BE2C (cell line): Measurements from ENCODE around the gene ENAH.

Experiments
- DNase-seq: peaks from one replicate; pipeline ENCODE4 v3.0.0-alpha.2; 2020
- H3K27me3 ChIP-seq: fragments of 250-450 bp; sonication (Bioruptor Pico); 2 replicates; pipeline ENCODE4 v1.5.1; 2020; ENCODE audit warnings: mild to moderate bottlenecking
- H3K36me3 ChIP-seq: fragments of 250-450 bp; sonication (Bioruptor Pico); 2 replicates; pipeline ENCODE4 v1.5.1; 2020; ENCODE audit warnings: mild to moderate bottlenecking
- H3K4me1 ChIP-seq: fragments of 250-450 bp; sonication (Bioruptor Pico); 2 replicates; pipeline ENCODE4 v1.5.1; 2020
- H3K4me3 ChIP-seq: 2 replicates; pipeline ENCODE4 v1.5.1; 2011; ENCODE audit warnings: low read depth, low read length
- H3K9me3 ChIP-seq: fragments of 250-450 bp; sonication (Bioruptor Pico); 2 replicates; pipeline ENCODE4 v1.5.1; 2020
- TF ChIP-seq, protein P1 (sequence below): IDR thresholded peaks from 2 replicates; pipeline ENCODE4 v1.5.1; 2012; ENCODE audit warnings: mild to moderate bottlenecking, low read depth, low read length

ENAH gene

DNA sequence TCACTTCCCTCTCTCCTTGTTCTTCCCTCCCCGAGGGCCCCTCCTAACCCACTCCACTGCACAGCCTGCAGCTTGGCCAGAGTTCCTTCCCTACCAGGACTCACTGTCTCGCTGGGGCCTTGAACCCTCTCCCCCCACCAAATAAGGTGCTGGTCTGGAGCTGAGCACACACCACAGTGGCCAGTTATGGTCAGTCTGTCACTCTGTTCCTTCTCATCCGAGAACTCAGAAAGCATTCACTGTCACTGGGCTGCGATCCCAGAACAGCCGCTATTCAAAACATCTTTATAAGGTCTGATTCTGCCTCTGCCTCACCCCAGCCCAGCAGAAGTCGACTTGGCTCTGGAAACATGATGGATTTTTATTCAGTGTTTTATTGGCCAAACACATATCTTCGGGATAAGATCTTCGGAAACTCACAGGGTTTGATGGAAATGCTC lies 205.3 kb downstream of the ENAH start:
- TF ChIP-seq, protein P1, sequence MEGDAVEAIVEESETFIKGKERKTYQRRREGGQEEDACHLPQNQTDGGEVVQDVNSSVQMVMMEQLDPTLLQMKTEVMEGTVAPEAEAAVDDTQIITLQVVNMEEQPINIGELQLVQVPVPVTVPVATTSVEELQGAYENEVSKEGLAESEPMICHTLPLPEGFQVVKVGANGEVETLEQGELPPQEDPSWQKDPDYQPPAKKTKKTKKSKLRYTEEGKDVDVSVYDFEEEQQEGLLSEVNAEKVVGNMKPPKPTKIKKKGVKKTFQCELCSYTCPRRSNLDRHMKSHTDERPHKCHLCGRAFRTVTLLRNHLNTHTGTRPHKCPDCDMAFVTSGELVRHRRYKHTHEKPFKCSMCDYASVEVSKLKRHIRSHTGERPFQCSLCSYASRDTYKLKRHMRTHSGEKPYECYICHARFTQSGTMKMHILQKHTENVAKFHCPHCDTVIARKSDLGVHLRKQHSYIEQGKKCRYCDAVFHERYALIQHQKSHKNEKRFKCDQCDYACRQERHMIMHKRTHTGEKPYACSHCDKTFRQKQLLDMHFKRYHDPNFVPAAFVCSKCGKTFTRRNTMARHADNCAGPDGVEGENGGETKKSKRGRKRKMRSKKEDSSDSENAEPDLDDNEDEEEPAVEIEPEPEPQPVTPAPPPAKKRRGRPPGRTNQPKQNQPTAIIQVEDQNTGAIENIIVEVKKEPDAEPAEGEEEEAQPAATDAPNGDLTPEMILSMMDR, result no peak
- Histone ChIP-seq H3K36me3 (no peaks in the 10 kb centered on the region), H3K4me3 (no peak overlapping the region), H3K9me3 (no peaks in the 10 kb centered on the region), H3K27me3 (no peaks in the 10 kb centered on the region), H3K4me1 (no peaks in the 10 kb centered on the region)
- no peak for DNase-seq

- Histone ChIP-seq H3K36me3 (no peaks in the 10 kb centered on the region), H3K9me3 (no peaks in the 10 kb centered on the region), H3K27me3 (no peaks in the 10 kb centered on the region), H3K4me3 (no peak overlapping the region), H3K4me1 (no peaks in the 10 kb centered on the region)
- TF ChIP-seq, protein P1, result no peak
- DNase-seq, result no peak
Observed at GRCh38 chr1:225446981-225447615, 205.8 kb downstream of the ENAH start.

DNA sequence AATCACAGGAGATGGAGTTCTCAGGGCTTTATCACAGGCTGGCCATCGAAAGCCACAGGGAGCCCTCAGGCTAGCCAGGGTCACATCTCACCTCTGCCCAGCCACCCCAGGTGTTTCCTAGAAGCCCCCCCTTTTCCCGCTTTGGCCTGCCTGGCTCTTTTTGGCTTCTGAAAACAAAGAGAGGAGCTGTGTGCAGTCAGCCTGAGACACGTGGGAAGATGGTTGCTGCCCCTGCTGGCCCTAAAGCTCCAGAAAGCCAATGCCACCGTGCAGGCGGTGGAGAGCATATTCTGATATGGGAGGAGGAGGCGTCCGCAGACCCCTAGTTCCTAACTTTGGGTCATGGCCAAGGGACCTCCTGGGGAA lies 206.3 kb downstream of the ENAH start:
- no peaks in the 10 kb centered on the region for H3K27me3 ChIP-seq
- H3K4me1 ChIP-seq, result no peaks in the 10 kb centered on the region
- H3K9me3 ChIP-seq, result no peaks in the 10 kb centered on the region
- TF ChIP-seq, protein P1, result no peak
- no peaks in the 10 kb centered on the region for H3K36me3 ChIP-seq
- H3K4me3 ChIP-seq, result no peak overlapping the region
- DNase-seq, result no peak

DNA sequence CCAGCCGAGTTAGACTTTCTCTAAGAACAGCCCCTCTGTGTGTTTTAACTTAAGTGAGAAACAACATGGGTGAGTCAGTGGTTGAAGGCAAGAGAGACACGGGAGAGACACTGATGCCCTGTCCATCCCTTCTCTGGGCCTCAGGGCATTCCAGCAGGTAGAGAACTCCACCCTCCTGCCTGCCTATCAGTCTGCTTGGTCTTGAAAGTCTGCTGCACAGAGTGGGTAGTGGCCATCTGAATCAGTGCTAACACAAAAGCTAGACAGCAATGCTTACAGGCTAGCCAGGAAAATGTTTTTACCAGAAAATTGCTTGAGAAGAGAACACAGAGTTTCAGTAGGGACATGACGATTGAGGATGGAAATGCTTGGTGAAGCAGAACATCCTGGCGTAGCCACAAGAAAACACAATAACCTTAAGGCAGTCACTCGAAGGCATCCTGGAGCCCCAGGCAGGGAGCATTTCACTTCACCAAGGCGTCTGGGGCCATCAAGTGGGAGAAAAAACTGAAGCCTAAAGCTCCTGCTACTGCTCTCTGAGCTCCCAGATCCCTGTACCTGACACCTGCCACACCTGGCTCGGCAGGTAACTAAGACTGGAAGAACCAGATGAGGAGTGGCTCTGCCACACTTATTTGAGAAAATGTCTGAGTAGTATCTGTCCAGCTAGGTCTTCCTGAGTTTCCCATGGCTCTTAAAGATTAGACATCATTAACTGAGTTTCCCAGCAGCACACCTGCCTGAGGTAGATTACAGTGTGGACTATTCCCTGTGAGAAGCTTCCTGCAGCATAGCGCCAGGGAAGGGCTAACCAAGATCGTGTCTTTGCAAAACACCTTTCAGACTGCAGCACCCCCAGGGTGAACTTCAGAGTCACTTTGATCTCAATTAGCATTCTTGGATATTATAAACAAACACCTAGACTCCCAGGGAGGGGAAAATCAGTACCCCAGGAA lies 207.0 kb downstream of the ENAH start:
- H3K4me1 ChIP-seq, result no peaks in the 10 kb centered on the region
- TF ChIP-seq, protein P1, result no peak
- H3K4me3 ChIP-seq, result no peak overlapping the region
- no peak for DNase-seq
- H3K36me3 ChIP-seq, result no peaks in the 10 kb centered on the region
- no peaks in the 10 kb centered on the region for H3K9me3 ChIP-seq
- no peaks in the 10 kb centered on the region for H3K27me3 ChIP-seq

- Histone ChIP-seq H3K4me3 (no peak overlapping the region), H3K27me3 (no peaks in the 10 kb centered on the region), H3K36me3 (no peaks in the 10 kb centered on the region), H3K4me1 (no peaks in the 10 kb centered on the region), H3K9me3 (no peaks in the 10 kb centered on the region)
- no peak for DNase-seq
- TF ChIP-seq, protein P1, result no peak
Observed at GRCh38 chr1:225442123-225442505, 210.8 kb downstream of the ENAH start.
